H1 (cell line): ENCODE measurements around the gene MRPS10. TPM values are rescaled to one million over a fixed set of nuclear protein-coding genes. Genes with fewer than 3 reads are reported as not detected.

Experiments
- CTCF ChIA-PET: fragments of 300-600 bp; sonication (Branson Sonifier 250); formaldehyde crosslinking; loops from one replicate; lab custom pipeline; 2021; ENCODE audit not compliant: partially characterized antibody; lab: Charles Lee
- POLR2A ChIA-PET: fragments of 300-600 bp; sonication (Branson Sonifier 250); formaldehyde crosslinking; loops from one replicate; lab custom pipeline; 2021; ENCODE audit warnings: inconsistent platforms; ENCODE audit not compliant: partially characterized antibody; lab: Charles Lee
- DNase-seq, 2 experiments: peaks; one replicate each; pipeline versions ENCODE4 v3.0.0 to v3.0.0-alpha.2; 2010 to 2022; ENCODE audit warnings: low spot score in 2 of 2, low read depth in 1 of 2, mixed read lengths in 1 of 2
- FAIRE-seq: peaks from 2 replicates; lab custom pipeline; 2011; peaks lifted over from hg19 to GRCh38; lab: Jason Lieb, UNC
- H2AFZ ChIP-seq: 2 replicates; pipeline ENCODE4 v1.8.1; 2012; ENCODE audit warnings: low read length, inconsistent platforms
- H2AK5ac ChIP-seq: 2 replicates; pipeline ENCODE4 v1.6.1; 2013; ENCODE audit warnings: low read depth, low read length
- H2BK120ac ChIP-seq: replicated peaks from 2 replicates; pipeline ENCODE3; 2013; ENCODE audit warnings: low read depth, low read length, inconsistent platforms
- H2BK12ac ChIP-seq: 2 replicates; pipeline ENCODE4 v1.6.1; 2013; ENCODE audit warnings: low read depth, low read length
- H2BK15ac ChIP-seq: 2 replicates; pipeline ENCODE4 v1.6.1; 2013; ENCODE audit warnings: low read length
- H2BK20ac ChIP-seq: 2 replicates; pipeline ENCODE4 v1.6.1; 2013; ENCODE audit warnings: low read length
- H2BK5ac ChIP-seq: 2 replicates; pipeline ENCODE4 v1.6.1; 2013; ENCODE audit warnings: low read depth, low read length
- H3K14ac ChIP-seq: 2 replicates; pipeline ENCODE4 v1.6.1; 2013; ENCODE audit warnings: inconsistent platforms; ENCODE audit not compliant: insufficient read length
- H3K18ac ChIP-seq: 2 replicates; pipeline ENCODE4 v1.6.1; 2013; ENCODE audit warnings: low read length; ENCODE audit errors: extremely low read depth
- H3K23ac ChIP-seq: 2 replicates; pipeline ENCODE4 v1.6.1; 2013; ENCODE audit warnings: inconsistent platforms; ENCODE audit not compliant: insufficient read length
- H3K23me2 ChIP-seq: 2 replicates; pipeline ENCODE4 v1.6.1; 2013; ENCODE audit warnings: low read depth, low read length
- H3K27ac ChIP-seq: 2 replicates; pipeline ENCODE4 v1.6.1; 2011; ENCODE audit warnings: low read depth, low read length, inconsistent platforms
- H3K27me3 ChIP-seq, 4 experiments: replicated peaks in 1 of 4; 1 replicate in 1 of 4; 2 replicates in 3 of 4; pipeline versions ENCODE4 v1.6.1 to v1.8.1; 2011 to 2013; ENCODE audit warnings: low read length in 3 of 4, mild to moderate bottlenecking in 3 of 4, inconsistent platforms in 2 of 4, mixed read lengths in 2 of 4, moderate library complexity in 1 of 4; ENCODE audit not compliant: control insufficient read depth in 3 of 4, insufficient read depth in 3 of 4; ENCODE audit errors: extremely low read depth in 1 of 4
- H3K36me3 ChIP-seq, 4 experiments: 2 replicates each; pipeline versions ENCODE4 v1.6.1 to v1.8.1; 2011 to 2013; ENCODE audit warnings: mild to moderate bottlenecking in 4 of 4, low read length in 3 of 4, moderate library complexity in 2 of 4, control low read depth in 1 of 4, inconsistent platforms in 1 of 4; ENCODE audit not compliant: insufficient read depth in 4 of 4, control insufficient read depth in 2 of 4
- H3K4ac ChIP-seq: replicated peaks from 2 replicates; pipeline ENCODE3; 2013; ENCODE audit warnings: low read length, low read depth, mixed read lengths, inconsistent platforms; ENCODE audit not compliant: insufficient read length
- H3K4me1 ChIP-seq, 4 experiments: replicated peaks in 1 of 4; 1 replicate in 1 of 4; 2 replicates in 3 of 4; pipeline versions ENCODE4 v1.6.1 to v1.8.1; 2011 to 2013; ENCODE audit warnings: low read length in 3 of 4, inconsistent platforms in 2 of 4, mixed read lengths in 1 of 4; ENCODE audit not compliant: insufficient read depth in 4 of 4, control insufficient read depth in 3 of 4
- H3K4me2 ChIP-seq, 2 experiments: 2 replicates each; pipeline versions ENCODE4 v1.6.1 to v1.8.1; 2011 to 2013; ENCODE audit warnings: low read depth in 2 of 2, low read length in 2 of 2, control low read depth in 1 of 2, inconsistent platforms in 1 of 2, mild to moderate bottlenecking in 1 of 2; ENCODE audit not compliant: insufficient read depth in 1 of 2
- H3K4me3 ChIP-seq, 4 experiments: fragments of 200-600, 300-600 bp in 1 of 4; sonication (generic), shearing (Covaris generic), sonication (Bioruptor Twin) in 1 of 4; 2 replicates each; pipeline versions ENCODE4 v1.5.1 to v1.8.1; 2011 to 2016; ENCODE audit warnings: low read length in 4 of 4, low read depth in 3 of 4, control low read depth in 2 of 4, inconsistent platforms in 2 of 4, mild to moderate bottlenecking in 2 of 4, mixed read lengths in 1 of 4, moderate library complexity in 1 of 4; ENCODE audit not compliant: insufficient read depth in 2 of 4; ENCODE audit errors: extremely low read depth in 1 of 4
- H3K56ac ChIP-seq: replicated peaks from 2 replicates; pipeline ENCODE3; 2013; ENCODE audit warnings: low read depth, mild to moderate bottlenecking, mixed read lengths, low read length, inconsistent platforms; ENCODE audit not compliant: insufficient read length
- H3K79me1 ChIP-seq: 2 replicates; pipeline ENCODE4 v1.6.1; 2013; ENCODE audit warnings: low read depth, low read length, control low read depth
- H3K79me2 ChIP-seq, 2 experiments: 2 replicates each; pipeline versions ENCODE4 v1.6.1 to v1.8.1; 2012 to 2013; ENCODE audit warnings: low read length in 2 of 2, mild to moderate bottlenecking in 2 of 2, inconsistent platforms in 1 of 2; ENCODE audit not compliant: insufficient read depth in 2 of 2, control insufficient read depth in 1 of 2
- H3K9ac ChIP-seq, 4 experiments: replicated peaks in 1 of 4; 1 replicate in 1 of 4; 2 replicates in 3 of 4; pipeline versions ENCODE4 v1.6.1 to v1.8.1; 2011 to 2013; ENCODE audit warnings: low read depth in 3 of 4, low read length in 3 of 4, control low read depth in 2 of 4, mild to moderate bottlenecking in 2 of 4, moderate library complexity in 2 of 4, inconsistent platforms in 1 of 4; ENCODE audit errors: extremely low read depth in 1 of 4
- H3K9me3 ChIP-seq, 2 experiments: 2 replicates each; pipeline versions ENCODE4 v1.6.1 to v1.8.1; 2012 to 2013; ENCODE audit warnings: mild to moderate bottlenecking in 2 of 2, moderate library complexity in 2 of 2, control low read depth in 1 of 2, inconsistent platforms in 1 of 2, low read depth in 1 of 2, low read length in 1 of 2, mixed read lengths in 1 of 2; ENCODE audit not compliant: insufficient read depth in 2 of 2
- H4K20me1 ChIP-seq, 2 experiments: replicated peaks in 1 of 2; 2 replicates each; pipeline versions ENCODE3 to v1.8.1; 2011 to 2013; ENCODE audit warnings: inconsistent platforms in 2 of 2, low read length in 2 of 2, mild to moderate bottlenecking in 1 of 2; ENCODE audit not compliant: insufficient read depth in 2 of 2, control insufficient read depth in 1 of 2
- H4K5ac ChIP-seq: 2 replicates; pipeline ENCODE4 v1.6.1; 2013; ENCODE audit warnings: low read length, low read depth, mixed read lengths, inconsistent platforms; ENCODE audit not compliant: insufficient read length
- H4K8ac ChIP-seq: 2 replicates; pipeline ENCODE4 v1.8.0; 2013; ENCODE audit warnings: mild to moderate bottlenecking, moderate library complexity, low read length, inconsistent platforms; ENCODE audit not compliant: insufficient read depth; ENCODE audit errors: extremely low read depth
- H4K91ac ChIP-seq: replicated peaks from 2 replicates; pipeline ENCODE3; 2013; ENCODE audit warnings: low read length, mixed read lengths, inconsistent platforms; ENCODE audit not compliant: insufficient read length
- EGR1 ChIP-seq: IDR thresholded peaks from 2 replicates; pipeline ENCODE4 v1.6.1; 2011; ENCODE audit warnings: low read depth, low read length, borderline replicate concordance
- JUN ChIP-seq: IDR thresholded peaks from 2 replicates; pipeline ENCODE4 v1.6.1; 2011; ENCODE audit warnings: low read depth, mild to moderate bottlenecking, improper control_type of control experiment, low read length
- WGBS, 2 experiments: shearing (Covaris generic) in 1 of 2; methylation state at CpG; one replicate each; pipeline versions ENCODE4 v1.1.6 to v1.1.7; 2013 to 2015; ENCODE audit warnings: low lambda C conversion rate in 2 of 2, mixed read lengths in 2 of 2, inconsistent platforms in 1 of 2, low coverage in 1 of 2, missing lambda C conversion rate in 1 of 2; ENCODE audit not compliant: insufficient replicate concordance in 2 of 2, insufficient coverage in 1 of 2, insufficient read length in 1 of 2; ENCODE audit errors: extremely low coverage in 1 of 2, missing lambda C conversion rate in 1 of 2; 5-methylcytosine and 5-hydroxymethylcytosine counted together
- polyA plus RNA-seq, 7 experiments: library from polyadenylated mRNA; depleted of rRNA in 3 of 7; stranded (reverse) in 5 of 7; unstranded in 2 of 7; fragments of >200 nt in 5 of 7; fragments of 200-250 nt in 2 of 7; gene quantifications; 1 replicate in 5 of 7; 2 replicates in 1 of 7; 4 replicates in 1 of 7; pipeline versions ENCODE4 v1.2.1 to v1.2.3, GENCODE V29; 2011 to 2013; ENCODE audit warnings: missing spikeins in 2 of 7, mixed read lengths in 2 of 7
- total RNA-seq: library from RNA; stranded (reverse); fragmentation: NEBNext Ultra II Directional; extraction: Animal tissue kit (Norgen Biotek cat#: 25700); gene quantifications from 2 replicates; pipeline ENCODE4 v1.2.1, GENCODE V29; 2021

Gene MRPS10
- total and polyA plus RNA-seq, 2 of the 8 experiments (the other 6 are each of a cell fraction or from before 2014, with no cell fraction given) = 20.5 to 33.6 TPM

GRCh38 chr6:42228305-42228704 lies 10.6 kb upstream of the MRPS10 start:
- Histone ChIP-seq H3K79me1 (no peaks in the 10 kb centered on the region), H3K56ac (no peak overlapping the region), H3K4me2 (no peak overlapping the region), H3K4me3 (no peak overlapping the region), H2BK5ac (no peak overlapping the region), H3K14ac (no peak overlapping the region), H3K9ac (no peak overlapping the region), H2BK15ac (no peak overlapping the region), H3K4me1 (no peaks in the 10 kb centered on the region), H3K9me3 (no peaks in the 10 kb centered on the region), H2BK20ac (no peak overlapping the region), H4K20me1 (no peaks in the 10 kb centered on the region), H4K91ac (no peak overlapping the region), H2AFZ (no peak overlapping the region), H2BK120ac (no peak overlapping the region), H4K8ac (no peak overlapping the region), H3K27me3 (no peaks in the 10 kb centered on the region), H3K18ac (no peak overlapping the region), H3K36me3 (peaks cover 0 to 33% (median 15%) of the 10 kb centered on the region in 4 experiments; a peak in 6 of 8 replicates), H3K23ac (no peak overlapping the region), H3K27ac (no peak overlapping the region), H3K4ac (no peak overlapping the region), H3K23me2 (no peaks in the 10 kb centered on the region), H2BK12ac (no peak overlapping the region), H4K5ac (no peak overlapping the region), H3K79me2 (no peaks in the 10 kb centered on the region), H2AK5ac (no peak overlapping the region)
- TF ChIP-seq JUN = no peak
- TF ChIP-seq EGR1 = no peak
- CTCF ChIA-PET = interaction anchor here (1.2 to 5.2 kb wide), 2 partner anchors 13 to 319 kb away, joined by 3 to 52 read pairs; partner anchors contain the start of gene MRPS10
- DNase-seq = no peak
- WGBS, 2 experiments = 84% methylated on average over 15 of the region's 15 CpGs; no CpG with 5 or more reads in 1 of the 2 experiments
- no peak for FAIRE-seq
- POLR2A ChIA-PET = no interaction called here
